ENCODE results near the gene BATF3. TPM values are rescaled to one million over a fixed set of nuclear protein-coding genes. Genes with fewer than 3 reads are reported as not detected.

The BATF3 gene
- total RNA-seq, 4 donors from 2014 or later = 0.25 TPM; not detected in 3

DNA sequence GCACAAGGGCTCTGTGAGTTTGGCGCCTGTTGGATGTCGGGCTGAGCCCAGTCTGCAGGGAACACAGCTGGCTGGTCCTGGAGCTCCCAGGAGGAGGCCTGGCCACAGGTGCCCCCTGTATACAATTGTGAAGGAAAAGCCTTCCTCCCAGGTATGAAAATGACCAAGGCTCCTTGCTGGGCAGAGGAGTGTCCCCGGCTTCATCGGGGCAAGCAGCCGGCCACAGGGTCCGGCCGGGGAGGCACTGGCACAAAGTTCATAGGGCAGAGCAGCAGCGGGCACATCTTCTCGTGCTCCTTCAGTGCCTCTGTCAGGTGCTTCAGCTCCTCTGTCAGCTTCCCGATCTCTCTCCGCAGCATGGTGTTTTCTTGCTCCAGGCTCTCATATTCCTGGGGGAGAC, 13.0 kb downstream of the BATF3 start:
- Histone ChIP-seq H3K27me3 (no peaks in the 10 kb centered on the region), H3K4me1 (no peaks in the 10 kb centered on the region), H3K4me3 (no peak overlapping the region), H3K27ac (no peak overlapping the region), H3K9me3 (no peaks in the 10 kb centered on the region), H3K36me3 (no peaks in the 10 kb centered on the region)
- TF ChIP-seq, protein P1, sequence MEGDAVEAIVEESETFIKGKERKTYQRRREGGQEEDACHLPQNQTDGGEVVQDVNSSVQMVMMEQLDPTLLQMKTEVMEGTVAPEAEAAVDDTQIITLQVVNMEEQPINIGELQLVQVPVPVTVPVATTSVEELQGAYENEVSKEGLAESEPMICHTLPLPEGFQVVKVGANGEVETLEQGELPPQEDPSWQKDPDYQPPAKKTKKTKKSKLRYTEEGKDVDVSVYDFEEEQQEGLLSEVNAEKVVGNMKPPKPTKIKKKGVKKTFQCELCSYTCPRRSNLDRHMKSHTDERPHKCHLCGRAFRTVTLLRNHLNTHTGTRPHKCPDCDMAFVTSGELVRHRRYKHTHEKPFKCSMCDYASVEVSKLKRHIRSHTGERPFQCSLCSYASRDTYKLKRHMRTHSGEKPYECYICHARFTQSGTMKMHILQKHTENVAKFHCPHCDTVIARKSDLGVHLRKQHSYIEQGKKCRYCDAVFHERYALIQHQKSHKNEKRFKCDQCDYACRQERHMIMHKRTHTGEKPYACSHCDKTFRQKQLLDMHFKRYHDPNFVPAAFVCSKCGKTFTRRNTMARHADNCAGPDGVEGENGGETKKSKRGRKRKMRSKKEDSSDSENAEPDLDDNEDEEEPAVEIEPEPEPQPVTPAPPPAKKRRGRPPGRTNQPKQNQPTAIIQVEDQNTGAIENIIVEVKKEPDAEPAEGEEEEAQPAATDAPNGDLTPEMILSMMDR (IDR thresholded peaks at IDR 0.05) = no peak
- TF ChIP-seq POLR2AphosphoS5 (IDR thresholded peaks at IDR 0.05) (no peak), EP300 (IDR thresholded peaks at IDR 0.05) (no peak), POLR2A (IDR thresholded peaks at IDR 0.05) (no peak)
- WGBS = 95% methylated on average over 10 of the region's 11 CpGs
- peak in 1 of 2 donors; percentile 66 for DNase-seq (ENCODE audit: low spot score in 2 of 2)

DNA sequence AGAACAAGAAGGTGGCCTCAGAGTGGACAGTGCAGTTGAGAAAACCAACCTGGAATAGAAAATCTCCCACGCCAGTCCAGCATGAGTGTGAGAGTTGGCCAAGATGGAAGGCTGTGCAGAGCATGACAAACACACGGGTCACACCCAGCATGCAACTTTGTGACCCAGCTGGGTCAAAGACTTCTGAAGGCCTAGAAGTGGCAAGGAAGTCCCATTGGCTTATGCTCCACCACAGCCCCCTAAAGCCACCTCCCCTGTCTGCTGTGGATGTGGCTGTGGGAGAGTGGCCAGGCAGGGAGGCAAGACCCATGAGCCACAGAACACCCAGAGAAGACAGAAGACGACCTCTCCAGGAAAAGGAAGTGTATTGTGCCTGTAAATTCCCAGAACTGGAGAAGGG, 13.6 kb downstream of the BATF3 start:
- 72% methylated on average over 3 of the region's 3 CpGs for WGBS
- TF ChIP-seq POLR2AphosphoS5 (IDR thresholded peaks at IDR 0.05) (no peak), EP300 (IDR thresholded peaks at IDR 0.05) (no peak), POLR2A (IDR thresholded peaks at IDR 0.05) (no peak)
- no peaks in the 10 kb centered on the region for H3K4me1 ChIP-seq
- no peak overlapping the region for H3K27ac ChIP-seq
- H3K36me3 ChIP-seq = no peaks in the 10 kb centered on the region
- no peaks in the 10 kb centered on the region for H3K27me3 ChIP-seq
- no peaks in the 10 kb centered on the region for H3K9me3 ChIP-seq
- no peak overlapping the region for H3K4me3 ChIP-seq
- peak in 1 of 2 donors; percentile 40 for DNase-seq (ENCODE audit: low spot score in 2 of 2)

DNA sequence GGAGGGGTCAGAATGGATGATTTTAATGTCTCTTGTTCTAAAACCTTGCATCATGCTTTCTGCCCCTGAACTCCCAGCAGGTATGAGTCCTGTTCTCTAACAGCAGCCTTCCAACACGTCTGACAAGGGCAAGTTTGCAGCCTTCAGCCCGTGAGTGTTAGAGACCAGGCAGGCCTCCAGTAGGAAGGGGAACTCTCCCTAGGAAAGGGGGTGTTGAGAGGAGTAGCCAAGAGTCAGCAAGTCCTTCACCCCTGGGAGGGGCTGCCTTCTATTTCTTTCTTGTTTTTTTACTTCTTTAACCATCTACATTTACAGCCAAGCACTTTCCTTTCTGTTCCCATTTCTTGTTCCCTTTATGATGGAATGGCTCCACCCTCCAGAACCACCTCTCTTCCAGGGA, 14.2 kb downstream of the BATF3 start:
- no peak overlapping the region for H3K4me3 ChIP-seq
- no peaks in the 10 kb centered on the region for H3K9me3 ChIP-seq
- no peaks in the 10 kb centered on the region for H3K27me3 ChIP-seq
- WGBS = 61% methylated on average over 2 of the region's 2 CpGs
- H3K36me3 ChIP-seq = no peaks in the 10 kb centered on the region
- DNase-seq (ENCODE audit: low spot score in 2 of 2) = no peak
- H3K4me1 ChIP-seq = no peaks in the 10 kb centered on the region
- no peak overlapping the region for H3K27ac ChIP-seq
- TF ChIP-seq POLR2AphosphoS5 (IDR thresholded peaks at IDR 0.05) (no peak), EP300 (IDR thresholded peaks at IDR 0.05) (no peak), POLR2A (IDR thresholded peaks at IDR 0.05) (no peak)
- TF ChIP-seq, protein P1 (IDR thresholded peaks at IDR 0.05) = no peak

DNA sequence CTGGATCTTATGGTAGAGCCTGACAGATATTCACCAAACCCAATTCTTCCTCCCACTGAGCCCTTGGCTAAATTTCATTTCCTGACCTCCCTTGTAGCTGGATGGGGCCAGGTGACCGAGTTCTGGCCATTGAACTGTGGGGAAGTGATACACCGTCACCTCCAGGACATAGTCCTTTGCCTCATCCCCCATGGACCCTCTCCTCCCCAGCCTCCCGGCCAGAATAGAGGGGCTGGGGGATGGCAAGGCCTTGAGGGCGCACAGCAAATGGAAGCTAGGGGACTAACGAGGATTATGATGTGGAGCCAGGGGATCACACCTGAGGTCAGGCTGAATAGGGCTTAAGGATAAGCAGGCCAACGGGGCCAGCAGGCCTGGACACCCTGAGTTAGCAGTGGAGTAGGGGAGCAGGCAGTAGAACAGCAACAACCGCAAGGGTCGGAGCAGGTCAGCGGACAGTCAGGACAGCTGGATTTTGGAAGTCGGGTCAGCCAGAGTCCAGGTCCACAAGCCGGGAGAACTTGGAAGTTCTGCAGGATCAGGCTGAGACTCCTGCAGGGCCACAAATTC, 15.0 kb downstream of the BATF3 start:
- no peaks in the 10 kb centered on the region for H3K9me3 ChIP-seq
- H3K4me1 ChIP-seq = no peaks in the 10 kb centered on the region
- H3K4me3 ChIP-seq = no peak overlapping the region
- no peaks in the 10 kb centered on the region for H3K36me3 ChIP-seq
- H3K27ac ChIP-seq = no peak overlapping the region
- TF ChIP-seq POLR2AphosphoS5 (IDR thresholded peaks at IDR 0.05) (no peak), POLR2A (IDR thresholded peaks at IDR 0.05) (no peak), EP300 (IDR thresholded peaks at IDR 0.05) (no peak)
- TF ChIP-seq, protein P1 (IDR thresholded peaks at IDR 0.05) = no peak
- DNase-seq (ENCODE audit: low spot score in 2 of 2) = peak in 1 of 2 donors; percentile 40
- 94% methylated on average over 11 of the region's 11 CpGs for WGBS
- no peaks in the 10 kb centered on the region for H3K27me3 ChIP-seq

DNA sequence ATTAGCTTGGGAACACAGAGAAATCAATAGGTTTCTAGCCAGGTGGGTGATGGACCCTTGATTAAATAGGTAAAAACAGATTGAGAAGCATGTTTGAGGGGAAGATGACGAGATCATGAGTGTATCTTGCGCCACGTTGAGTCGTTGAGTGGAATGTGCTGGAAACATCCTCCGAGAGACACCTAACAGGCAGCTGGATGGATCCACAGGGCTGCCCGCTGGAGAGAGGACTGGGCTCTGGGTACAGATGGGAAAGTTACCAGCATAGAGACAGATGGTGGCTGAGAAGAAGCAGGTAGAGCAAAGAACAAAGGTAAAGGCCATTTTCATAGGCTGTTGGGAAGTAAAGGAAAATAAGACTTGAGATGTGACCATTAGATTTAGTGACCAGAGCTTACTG, 15.6 kb downstream of the BATF3 start:
- TF ChIP-seq, protein P1 (IDR thresholded peaks at IDR 0.05) = no peak
- TF ChIP-seq EP300 (IDR thresholded peaks at IDR 0.05) = no peak
- no peak for TF ChIP-seq POLR2AphosphoS5 (IDR thresholded peaks at IDR 0.05)
- no peak for TF ChIP-seq POLR2A (IDR thresholded peaks at IDR 0.05)
- Histone ChIP-seq H3K27me3 (no peaks in the 10 kb centered on the region), H3K27ac (no peak overlapping the region), H3K9me3 (no peaks in the 10 kb centered on the region), H3K36me3 (no peaks in the 10 kb centered on the region), H3K4me3 (no peak overlapping the region), H3K4me1 (no peaks in the 10 kb centered on the region)
- peak in 1 of 2 donors; percentile 23 for DNase-seq (ENCODE audit: low spot score in 2 of 2)
- 94% methylated on average over 6 of the region's 6 CpGs for WGBS

DNA sequence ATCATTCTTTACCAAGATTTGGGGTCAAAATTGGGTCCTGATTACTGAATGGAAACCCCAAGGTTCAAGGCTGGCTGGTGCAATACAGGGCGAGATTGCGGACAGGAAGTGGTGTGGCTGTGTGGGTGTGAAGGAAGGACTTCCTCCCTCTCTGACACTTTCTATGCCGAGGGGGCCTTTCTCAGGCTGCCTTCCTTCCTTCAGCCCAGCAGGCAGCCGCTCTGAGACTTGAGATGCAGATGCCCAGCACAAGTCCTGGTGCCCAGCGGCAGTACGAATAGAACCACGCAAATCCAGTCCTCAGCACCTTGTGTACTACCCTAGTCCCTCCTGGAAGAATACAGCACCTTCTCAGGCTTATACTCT, 16.3 kb downstream of the BATF3 start:
- Histone ChIP-seq H3K27me3 (no peaks in the 10 kb centered on the region), H3K9me3 (no peaks in the 10 kb centered on the region), H3K27ac (no peak overlapping the region), H3K36me3 (no peaks in the 10 kb centered on the region), H3K4me3 (no peak overlapping the region), H3K4me1 (no peaks in the 10 kb centered on the region)
- no peak for DNase-seq (ENCODE audit: low spot score in 2 of 2)
- 81% methylated on average over 7 of the region's 7 CpGs for WGBS
- TF ChIP-seq, protein P1 (IDR thresholded peaks at IDR 0.05) = no peak
- TF ChIP-seq POLR2AphosphoS5 (IDR thresholded peaks at IDR 0.05) = no peak
